HepG2 (cell line): ENCODE data around the gene OPRM1.

Experiments used
- DPF2 ChIP-seq: sonication (generic); formaldehyde crosslinking; IDR thresholded peaks from 2 replicates; pipeline ENCODE4 v1.4.0; 2020; ENCODE audit warnings: mild to moderate bottlenecking, low read depth, missing genetic modification reagents, borderline replicate concordance
- EZH2 ChIP-seq: conservative IDR thresholded peaks from 2 replicates; pipeline ENCODE4 v1.6.1; 2012; ENCODE audit warnings: mild to moderate bottlenecking, low read depth, low read length, moderate library complexity
- KDM6A ChIP-seq: IDR thresholded peaks from 2 replicates; pipeline ENCODE4 v1.6.1; 2016; ENCODE audit warnings: low read depth
- POLR2A ChIP-seq, 2 experiments: IDR thresholded peaks; 2 replicates each; pipeline ENCODE4 v1.6.1; 2011; ENCODE audit warnings: low read depth in 2 of 2, low read length in 2 of 2, mild to moderate bottlenecking in 1 of 2, moderate library complexity in 1 of 2; ENCODE audit not compliant: insufficient read depth in 1 of 2
- SALL2 ChIP-seq: sonication (generic); formaldehyde crosslinking; IDR thresholded peaks from 2 replicates; pipeline ENCODE4 v1.8.1; 2023; ENCODE audit warnings: mild to moderate bottlenecking, missing genetic modification reagents, inconsistent platforms
- ZNF10 ChIP-seq: sonication (generic); formaldehyde crosslinking; IDR thresholded peaks from 2 replicates; pipeline ENCODE4 v1.4.0; 2020; ENCODE audit warnings: mild to moderate bottlenecking, low read depth, missing genetic modification reagents, borderline replicate concordance
- ZNF33A ChIP-seq: sonication (generic); formaldehyde crosslinking; IDR thresholded peaks from 2 replicates; pipeline ENCODE4 v1.5.1; 2020; ENCODE audit warnings: missing genetic modification reagents, mild to moderate bottlenecking, moderate library complexity, borderline replicate concordance
- ZNF780A ChIP-seq: sonication (generic); formaldehyde crosslinking; IDR thresholded peaks from 2 replicates; pipeline ENCODE4 v1.8.0; 2022; ENCODE audit warnings: mild to moderate bottlenecking, missing genetic modification reagents, moderate library complexity

DNA sequence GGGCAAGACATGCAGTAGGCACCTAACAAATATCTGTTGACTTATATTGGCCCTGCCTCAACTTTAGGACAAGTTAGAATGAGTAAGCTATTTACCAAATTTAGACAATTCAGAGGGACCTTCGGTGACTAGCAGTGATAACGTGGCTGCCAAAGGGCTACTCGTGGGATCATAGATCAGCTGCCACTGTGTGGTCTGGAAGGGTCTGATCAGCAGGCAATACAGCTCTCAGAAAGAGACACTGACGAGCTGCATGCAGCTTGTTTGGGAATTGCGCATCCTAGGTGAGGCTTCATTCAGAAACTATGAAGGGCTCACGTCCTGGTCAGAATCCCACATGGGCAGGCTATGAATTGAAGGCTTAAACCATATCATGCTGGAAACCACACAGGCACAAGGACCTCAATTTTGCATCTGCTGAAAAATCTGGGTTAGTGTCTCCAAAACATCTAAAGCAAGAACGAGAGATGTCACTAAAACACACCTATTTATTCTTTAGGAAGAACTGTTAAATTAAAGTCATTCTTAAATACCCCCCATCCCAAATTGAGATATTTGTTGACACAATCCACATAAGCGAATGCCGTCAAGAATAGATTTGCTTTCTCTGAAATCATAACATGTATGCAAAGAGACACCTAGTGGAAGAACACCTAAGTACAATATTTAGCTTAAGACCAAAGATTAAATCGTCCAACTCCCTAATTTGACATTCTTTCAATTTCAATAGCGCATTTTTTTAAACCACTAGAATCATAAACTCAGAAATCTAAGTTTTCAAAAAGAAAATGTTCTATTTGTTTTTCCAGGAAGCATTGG lies 238.0 kb downstream of the OPRM1 start:
- TF ChIP-seq DPF2 (CRISPR knock-in tag) (no peak), ZNF10 (CRISPR knock-in tag) (no peak), EZH2 (no peak), ZNF33A (CRISPR knock-in tag) (no peak), ZNF780A (CRISPR knock-in tag) (no peak), SALL2 (CRISPR knock-in tag) (no peak), POLR2A (IDR thresholded peaks at IDR 0.05; ENCODE audit: insufficient read depth in 1 of 2, low read depth in 2 of 2, low read length in 2 of 2) (no peak), KDM6A (no peak)
